DOHH2 (cell line): Measurements from ENCODE around the gene MAN2B2.

Source experiments
- H3F3A ChIP-seq: fragments of 200-600 bp; sonication (generic), shearing (Covaris generic); 2 replicates; pipeline ENCODE4 v1.6.0; 2016; ENCODE audit warnings: antibody characterized with exemption, mild to moderate bottlenecking; ENCODE audit not compliant: control insufficient read depth, insufficient read depth
- H3K27ac ChIP-seq: fragments of 200-600 bp; sonication (generic); 2 replicates; pipeline ENCODE4 v1.5.1; 2014; ENCODE audit warnings: low read depth, mild to moderate bottlenecking, low read length, moderate library complexity
- H3K27me3 ChIP-seq: fragments of 200-600 bp; sonication (generic); 2 replicates; pipeline ENCODE4 v1.6.1; 2014; ENCODE audit warnings: mild to moderate bottlenecking, low read length, mixed read lengths; ENCODE audit not compliant: control insufficient read depth
- H3K36me3 ChIP-seq: fragments of 200-600 bp; sonication (generic); 2 replicates; pipeline ENCODE4 v1.6.1; 2014; ENCODE audit warnings: mild to moderate bottlenecking, low read length, moderate library complexity, mixed read lengths; ENCODE audit not compliant: control insufficient read depth
- H3K4me1 ChIP-seq: fragments of 200-600 bp; sonication (generic); 2 replicates; pipeline ENCODE4 v1.6.1; 2014; ENCODE audit warnings: mild to moderate bottlenecking, low read length, mixed read lengths; ENCODE audit not compliant: control insufficient read depth
- H3K4me2 ChIP-seq: fragments of 200-600 bp; sonication (generic); 2 replicates; pipeline ENCODE4 v1.6.0; 2014; ENCODE audit warnings: mild to moderate bottlenecking, low read length, moderate library complexity
- H3K4me3 ChIP-seq: fragments of 200-600 bp; sonication (generic); 2 replicates; pipeline ENCODE4 v1.5.1; 2014; ENCODE audit warnings: mild to moderate bottlenecking, low read length, mixed read lengths
- H3K79me2 ChIP-seq: fragments of 200-600 bp; sonication (generic); 2 replicates; pipeline ENCODE4 v1.6.1; 2014; ENCODE audit warnings: mild to moderate bottlenecking, low read length, mixed read lengths; ENCODE audit not compliant: control insufficient read depth
- H3K9me2 ChIP-seq: fragments of 200-600 bp; sonication (generic); replicated peaks from 2 replicates; pipeline ENCODE4 v1.6.1; 2014; ENCODE audit warnings: mild to moderate bottlenecking, low read length, mixed read lengths; ENCODE audit not compliant: control insufficient read depth
- H3K9me3 ChIP-seq: fragments of 200-600 bp; sonication (generic); 2 replicates; pipeline ENCODE4 v1.6.1; 2014; ENCODE audit warnings: antibody characterized with exemption, low read length, mixed read lengths; ENCODE audit not compliant: control insufficient read depth, insufficient read depth
- H4K20me1 ChIP-seq: fragments of 200-600 bp; sonication (generic); 2 replicates; pipeline ENCODE4 v1.6.0; 2014; ENCODE audit warnings: low read depth, mild to moderate bottlenecking, antibody characterized with exemption, low read length, moderate library complexity; ENCODE audit not compliant: control insufficient read depth, insufficient read depth
- EZH2phosphoT487 ChIP-seq: fragments of 200-600 bp; sonication (generic); IDR thresholded peaks from 2 replicates; pipeline ENCODE4 v1.6.1; 2017; ENCODE audit warnings: borderline replicate concordance, mild to moderate bottlenecking, antibody characterized with exemption, low read length, moderate library complexity, mixed read lengths
- TF ChIP-seq, protein P1 (sequence below): fragments of 200-600 bp; sonication (generic); IDR thresholded peaks from one replicate; pipeline ENCODE4 v1.5.1; 2014; ENCODE audit warnings: antibody characterized with exemption, mild to moderate bottlenecking, low read depth, low read length; ENCODE audit not compliant: poor library complexity, severe bottlenecking

MAN2B2 gene

DNA sequence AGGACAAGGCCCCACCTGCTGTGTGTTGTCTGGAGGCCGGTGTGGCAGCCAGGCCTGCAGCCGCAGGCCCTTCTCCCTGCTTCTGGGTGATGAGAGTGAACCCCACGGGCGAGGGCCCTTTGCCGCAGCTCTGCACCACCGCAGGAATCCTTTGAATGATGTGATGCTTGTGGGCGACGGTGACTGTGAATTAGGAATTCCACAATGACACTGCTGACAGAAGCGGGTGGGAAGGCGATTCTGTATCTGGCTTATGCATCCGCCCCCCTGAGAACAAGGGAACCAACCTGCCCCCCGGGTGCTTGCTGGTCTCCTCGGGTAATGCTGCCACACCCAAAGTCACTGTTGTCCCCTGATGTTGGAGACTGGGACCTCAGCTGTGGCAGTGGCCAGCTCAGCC lies 19.5 kb upstream of the MAN2B2 start:
- no peaks in the 10 kb centered on the region; the same call in 1 of the 2 replicates for H3K27me3 ChIP-seq

DNA sequence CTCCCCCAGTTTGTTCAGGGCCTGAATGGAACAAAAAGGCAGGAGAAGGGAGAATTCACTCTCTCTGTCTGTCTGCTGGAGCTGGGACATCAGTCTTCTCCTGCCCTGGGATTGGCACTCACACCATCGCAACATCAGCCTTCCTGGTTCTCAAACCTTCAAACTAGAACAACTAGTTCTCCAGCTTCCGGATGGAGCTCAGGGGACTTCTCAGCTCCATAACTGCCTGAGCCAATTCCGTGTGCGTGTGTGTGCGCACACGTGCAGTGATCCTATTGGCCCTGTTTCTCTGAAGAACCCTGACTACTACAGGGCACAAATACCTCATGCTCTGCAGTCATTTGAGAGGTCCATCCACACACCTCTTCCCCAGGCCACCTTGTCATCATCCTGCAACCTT lies 18.7 kb upstream of the MAN2B2 start:
- Histone ChIP-seq H3K27me3 (no peaks in the 10 kb centered on the region; the same call in 1 of the 2 replicates), H3K4me3 (no peak overlapping the region), H3K9me2 (no peaks in the 10 kb centered on the region), H3K36me3 (no peaks in the 10 kb centered on the region), H3F3A (no peaks in the 10 kb centered on the region), H3K4me2 (no peak overlapping the region), H3K27ac (no peak overlapping the region), H3K4me1 (no peaks in the 10 kb centered on the region), H3K79me2 (no peaks in the 10 kb centered on the region), H3K9me3 (no peaks in the 10 kb centered on the region), H4K20me1 (no peaks in the 10 kb centered on the region)
- no peak for TF ChIP-seq EZH2phosphoT487
- TF ChIP-seq, protein P1, sequence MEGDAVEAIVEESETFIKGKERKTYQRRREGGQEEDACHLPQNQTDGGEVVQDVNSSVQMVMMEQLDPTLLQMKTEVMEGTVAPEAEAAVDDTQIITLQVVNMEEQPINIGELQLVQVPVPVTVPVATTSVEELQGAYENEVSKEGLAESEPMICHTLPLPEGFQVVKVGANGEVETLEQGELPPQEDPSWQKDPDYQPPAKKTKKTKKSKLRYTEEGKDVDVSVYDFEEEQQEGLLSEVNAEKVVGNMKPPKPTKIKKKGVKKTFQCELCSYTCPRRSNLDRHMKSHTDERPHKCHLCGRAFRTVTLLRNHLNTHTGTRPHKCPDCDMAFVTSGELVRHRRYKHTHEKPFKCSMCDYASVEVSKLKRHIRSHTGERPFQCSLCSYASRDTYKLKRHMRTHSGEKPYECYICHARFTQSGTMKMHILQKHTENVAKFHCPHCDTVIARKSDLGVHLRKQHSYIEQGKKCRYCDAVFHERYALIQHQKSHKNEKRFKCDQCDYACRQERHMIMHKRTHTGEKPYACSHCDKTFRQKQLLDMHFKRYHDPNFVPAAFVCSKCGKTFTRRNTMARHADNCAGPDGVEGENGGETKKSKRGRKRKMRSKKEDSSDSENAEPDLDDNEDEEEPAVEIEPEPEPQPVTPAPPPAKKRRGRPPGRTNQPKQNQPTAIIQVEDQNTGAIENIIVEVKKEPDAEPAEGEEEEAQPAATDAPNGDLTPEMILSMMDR, result no peak

More for the DNA sequence above, 19.5 kb upstream of the MAN2B2 start:
- H3K36me3 ChIP-seq, result no peaks in the 10 kb centered on the region
- no peaks in the 10 kb centered on the region for H4K20me1 ChIP-seq
- no peak overlapping the region for H3K4me2 ChIP-seq
- H3K9me2 ChIP-seq, result no peaks in the 10 kb centered on the region
- no peak overlapping the region for H3K4me3 ChIP-seq
- H3K79me2 ChIP-seq, result no peaks in the 10 kb centered on the region
- H3K9me3 ChIP-seq, result no peaks in the 10 kb centered on the region
- no peak overlapping the region for H3K27ac ChIP-seq
- TF ChIP-seq, protein P1, result no peak
- no peak for TF ChIP-seq EZH2phosphoT487
- no peaks in the 10 kb centered on the region for H3F3A ChIP-seq
- no peaks in the 10 kb centered on the region for H3K4me1 ChIP-seq

DNA sequence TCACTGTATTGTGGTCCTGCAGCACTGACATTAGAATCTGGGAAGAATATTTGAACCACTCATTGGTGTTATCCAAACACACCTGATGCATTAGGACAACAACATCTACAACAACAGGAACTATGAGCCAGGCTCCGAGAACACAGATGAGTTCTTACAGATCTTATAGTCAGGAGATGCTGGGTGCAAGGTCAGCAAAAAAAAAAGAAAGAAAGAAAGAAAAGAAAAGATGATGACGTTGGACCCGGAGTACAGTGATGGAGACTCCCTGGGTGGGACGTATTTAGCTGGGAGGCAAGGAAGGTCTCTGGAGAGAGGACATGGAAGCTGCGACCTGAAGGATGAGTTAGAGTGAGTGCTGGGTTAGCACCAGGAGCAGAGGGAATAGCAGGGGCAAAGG lies 17.8 kb upstream of the MAN2B2 start:
- Histone ChIP-seq H3K4me2 (no peak overlapping the region), H3K9me2 (no peaks in the 10 kb centered on the region), H3K4me1 (no peaks in the 10 kb centered on the region), H4K20me1 (no peaks in the 10 kb centered on the region), H3K27ac (no peak overlapping the region), H3K27me3 (no peaks in the 10 kb centered on the region; the same call in 1 of the 2 replicates), H3K9me3 (no peaks in the 10 kb centered on the region), H3F3A (no peaks in the 10 kb centered on the region), H3K36me3 (no peaks in the 10 kb centered on the region), H3K4me3 (no peak overlapping the region), H3K79me2 (no peaks in the 10 kb centered on the region)
- no peak for TF ChIP-seq EZH2phosphoT487
- TF ChIP-seq, protein P1, result no peak

DNA sequence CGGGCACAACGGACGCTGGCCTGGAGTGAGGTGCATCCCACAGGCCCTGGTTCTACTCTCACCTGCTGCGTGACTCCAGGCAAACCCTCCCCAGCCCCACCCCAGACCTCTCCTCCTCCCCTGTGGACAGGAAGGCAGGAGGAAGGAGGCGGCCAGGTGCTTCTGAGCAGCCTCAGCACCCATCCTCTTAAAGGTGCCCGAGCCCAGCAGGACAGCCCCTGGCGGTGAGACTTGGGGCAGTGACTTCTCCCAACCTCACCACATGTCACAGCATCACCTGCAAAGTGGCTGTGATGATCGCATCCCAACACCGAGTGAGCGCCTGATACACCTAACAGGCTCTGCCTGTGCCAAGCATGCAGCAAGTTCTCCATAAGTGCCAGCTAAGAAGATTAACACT lies 17.1 kb upstream of the MAN2B2 start:
- Histone ChIP-seq H4K20me1 (no peaks in the 10 kb centered on the region), H3K27ac (no peak overlapping the region), H3K36me3 (no peaks in the 10 kb centered on the region), H3K9me3 (no peaks in the 10 kb centered on the region), H3F3A (no peaks in the 10 kb centered on the region), H3K4me1 (no peaks in the 10 kb centered on the region), H3K4me3 (no peak overlapping the region), H3K27me3 (no peaks in the 10 kb centered on the region; the same call in 1 of the 2 replicates), H3K79me2 (no peaks in the 10 kb centered on the region), H3K9me2 (no peaks in the 10 kb centered on the region), H3K4me2 (no peak overlapping the region)
- no peak for TF ChIP-seq EZH2phosphoT487
- TF ChIP-seq, protein P1, result no peak
